Tibial nerve (tissue), 4 donors: ENCODE data around the gene NAAA. TPM values are rescaled to one million over a fixed set of nuclear protein-coding genes. Genes with fewer than 3 reads are reported as not detected.
"Not testable (repeated sequence)": the region's sequence is repeated elsewhere in the genome, so short reads cannot be mapped to it uniquely, and the experiment has no call there.

ENCODE experiments used
- DNase-seq, 2 donors: peaks; one replicate each; pipeline ENCODE4 v3.0.0-alpha.2; 2019; ENCODE audit warnings: low spot score in 2 of 2
- H3K27ac ChIP-seq, 4 donors: fragments of 200-600 bp; sonication (generic) in 3 of 4; one replicate each; pipeline ENCODE4 v1.5.1; 2017 to 2019; ENCODE audit warnings: mild to moderate bottlenecking in 1 of 4
- H3K27me3 ChIP-seq, 2 donors: fragments of 200-600 bp; sonication (generic) in 1 of 2; one replicate each; pipeline versions ENCODE4 v1.5.1 to v1.6.0; 2017 to 2019
- H3K36me3 ChIP-seq, 3 donors: fragments of 200-600 bp; sonication (generic); one replicate each; pipeline ENCODE4 v1.5.1; 2018 to 2019
- H3K4me1 ChIP-seq, 4 donors: fragments of 200-600 bp; sonication (generic) in 3 of 4; one replicate each; pipeline ENCODE4 v1.5.1; 2017 to 2019
- H3K4me3 ChIP-seq, 4 donors: fragments of 200-600 bp; sonication (generic) in 3 of 4; one replicate each; pipeline ENCODE4 v1.5.1; 2017 to 2019; ENCODE audit warnings: mild to moderate bottlenecking in 1 of 4, moderate library complexity in 1 of 4
- H3K9me3 ChIP-seq, 4 donors: fragments of 200-600 bp; sonication (generic) in 3 of 4; one replicate each; pipeline ENCODE4 v1.5.1; 2017 to 2019
- CTCF ChIP-seq, 5 experiments: fragments of 200-600 bp in 3 of 5; fragments of 450-650 bp in 2 of 5; sonication (generic) in 3 of 5; IDR thresholded peaks; one replicate each; pipeline ENCODE4 v1.5.1; 2016 to 2019; ENCODE audit warnings: antibody characterized with exemption in 5 of 5, mild to moderate bottlenecking in 3 of 5, moderate library complexity in 2 of 5
- EP300 ChIP-seq, 2 donors: sonication (generic); formaldehyde crosslinking; IDR thresholded peaks; one replicate each; pipeline ENCODE4 v1.6.1; 2017; ENCODE audit warnings: antibody characterized with exemption in 2 of 2, mild to moderate bottlenecking in 1 of 2
- POLR2A ChIP-seq, 2 donors: fragments of 450-650 bp; IDR thresholded peaks; one replicate each; pipeline ENCODE4 v1.6.1; 2017; ENCODE audit warnings: antibody characterized with exemption in 2 of 2, mild to moderate bottlenecking in 2 of 2, moderate library complexity in 2 of 2
- WGBS, 2 donors: methylation state at CpG; one replicate each; pipeline ENCODE4 v1.1.5; 2018; 5-methylcytosine and 5-hydroxymethylcytosine counted together
- total RNA-seq, 4 donors: library from RNA; depleted of rRNA; stranded (reverse); fragments of >200 nt; gene quantifications; one replicate each; pipeline ENCODE4 v1.1.0, GENCODE V29; 2016

Gene NAAA
- total RNA-seq, 4 donors from 2014 or later = 70.5 to 191 (median 170) TPM

- H3K4me1 ChIP-seq = no peaks in the 10 kb centered on the region
- no peak for DNase-seq
- peaks cover 0 to 99% (median 35%) of the 10 kb centered on the region in 3 donors for H3K36me3 ChIP-seq
- no peak overlapping the region for H3K27ac ChIP-seq
- H3K4me3 ChIP-seq = no peak overlapping the region
- H3K9me3 ChIP-seq = no peaks in the 10 kb centered on the region
- TF ChIP-seq POLR2A (IDR thresholded peaks at IDR 0.05) (no peak), EP300 (IDR thresholded peaks at IDR 0.05) (no peak), CTCF (IDR thresholded peaks at IDR 0.05) (no peak)
- H3K27me3 ChIP-seq = no peaks in the 10 kb centered on the region
These were observed 33.0 kb upstream of the NAAA start for GRCh38 chr4:75973766-75974165.

- WGBS, 2 donors = 79 to 80% methylated on average over 3 of the region's 3 CpGs
- no peaks in the 10 kb centered on the region for H3K9me3 ChIP-seq
- no peak for TF ChIP-seq CTCF (IDR thresholded peaks at IDR 0.05)
- no peak for TF ChIP-seq POLR2A (IDR thresholded peaks at IDR 0.05)
- no peak for TF ChIP-seq EP300 (IDR thresholded peaks at IDR 0.05)
- peaks cover 0 to 100% (median 38%) of the 10 kb centered on the region in 3 donors for H3K36me3 ChIP-seq
- no peaks in the 10 kb centered on the region for H3K27me3 ChIP-seq
- H3K4me1 ChIP-seq = no peaks in the 10 kb centered on the region
- no peak overlapping the region for H3K27ac ChIP-seq
- no peak for DNase-seq
- no peak overlapping the region for H3K4me3 ChIP-seq
These were observed 27.3 kb upstream of the NAAA start for GRCh38 chr4:75968084-75968483.

- DNase-seq = no peak
- Histone ChIP-seq H3K27me3 (no peaks in the 10 kb centered on the region), H3K4me1 (no peaks in the 10 kb centered on the region), H3K36me3 (peaks cover 0 to 100% (median 34%) of the 10 kb centered on the region in 3 donors), H3K4me3 (no peak overlapping the region), H3K9me3 (no peaks in the 10 kb centered on the region), H3K27ac (no peak overlapping the region)
- WGBS, 2 donors = 45 to 50% methylated on average over 2 of the region's 2 CpGs
- TF ChIP-seq EP300 (IDR thresholded peaks at IDR 0.05) (no peak), CTCF (IDR thresholded peaks at IDR 0.05) (no peak), POLR2A (IDR thresholded peaks at IDR 0.05) (no peak)
These were observed 22.7 kb upstream of the NAAA start for GRCh38 chr4:75963558-75963957.

GRCh38 chr4:75962072-75962471 is 21.3 kb upstream of the NAAA start:
- H3K4me3 ChIP-seq, DNase-seq, H3K27ac ChIP-seq, H3K9me3 ChIP-seq, H3K27me3 ChIP-seq, H3K4me1 ChIP-seq: not testable (repeated sequence)
- peaks cover 0 to 100% (median 24%) of the 10 kb centered on the region in 3 donors for H3K36me3 ChIP-seq
- WGBS, 2 donors = 93 to 97% methylated on average over 4 of the region's 4 CpGs

- H3K4me1 ChIP-seq, H3K9me3 ChIP-seq, DNase-seq, H3K4me3 ChIP-seq, H3K27me3 ChIP-seq, H3K27ac ChIP-seq: not testable (repeated sequence)
- H3K36me3 ChIP-seq = peaks cover 0 to 100% (median 25%) of the 10 kb centered on the region in 3 donors
- WGBS, 2 donors = 95% methylated on average over 7 of the region's 7 CpGs
These were observed 17.7 kb upstream of the NAAA start for GRCh38 chr4:75958546-75958945.

GRCh38 chr4:75954811-75955210 is 14.0 kb upstream of the NAAA start:
- 87 to 95% methylated on average over 5 of the region's 5 CpGs for WGBS, 2 donors
- DNase-seq, H3K9me3 ChIP-seq, H3K27me3 ChIP-seq, H3K4me1 ChIP-seq, H3K4me3 ChIP-seq, H3K27ac ChIP-seq: not testable (repeated sequence)
- peaks cover 0 to 99% (median 25%) of the 10 kb centered on the region in 3 donors for H3K36me3 ChIP-seq

GRCh38 chr4:75953509-75953908 is 12.7 kb upstream of the NAAA start:
- Histone ChIP-seq H3K9me3 (no peaks in the 10 kb centered on the region), H3K4me3 (no peak overlapping the region), H3K27me3 (no peaks in the 10 kb centered on the region), H3K4me1 (no peaks in the 10 kb centered on the region), H3K27ac (no peak overlapping the region), H3K36me3 (peaks cover 0 to 99% (median 25%) of the 10 kb centered on the region in 3 donors)
- no peak for TF ChIP-seq POLR2A (IDR thresholded peaks at IDR 0.05)
- no peak for TF ChIP-seq EP300 (IDR thresholded peaks at IDR 0.05)
- TF ChIP-seq CTCF (IDR thresholded peaks at IDR 0.05) = no peak
- no peak for DNase-seq
- 40 to 67% methylated on average over 2 of the region's 2 CpGs for WGBS, 2 donors
